Stomach (tissue), 4 donors: ENCODE measurements around the gene HLA-F.

ENCODE experiments used
- CTCF ChIP-seq, 7 experiments: fragments of 450-650 bp in 4 of 7; fragments of 200-600 bp in 3 of 7; sonication (generic) in 3 of 7; IDR thresholded peaks; one replicate each; pipeline ENCODE4 v1.5.1; 2016 to 2019; ENCODE audit warnings: antibody characterized with exemption in 7 of 7, control low read depth in 2 of 7, mild to moderate bottlenecking in 1 of 7
- EP300 ChIP-seq: sonication (generic); formaldehyde crosslinking; IDR thresholded peaks from one replicate; pipeline ENCODE4 v1.6.1; 2017; ENCODE audit warnings: antibody characterized with exemption
- POLR2A ChIP-seq, 4 donors: fragments of 450-650 bp; IDR thresholded peaks; one replicate each; pipeline ENCODE4 v1.6.1; 2016; ENCODE audit warnings: antibody characterized with exemption in 4 of 4, control low read depth in 2 of 4, mild to moderate bottlenecking in 1 of 4, moderate library complexity in 1 of 4
- POLR2AphosphoS5 ChIP-seq, 3 donors: sonication (generic); formaldehyde crosslinking; IDR thresholded peaks; one replicate each; pipeline ENCODE4 v1.6.1; 2016; ENCODE audit warnings: antibody characterized with exemption in 3 of 3

GRCh38 chr6:29708432-29709179 is 14.6 kb upstream of the HLA-F start:
- TF ChIP-seq EP300 (no peak), CTCF (IDR thresholded peaks at IDR 0.05) (no peak), POLR2A (IDR thresholded peaks at IDR 0.05) (no peak), POLR2AphosphoS5 (IDR thresholded peaks at IDR 0.05) (peak in 2 of 3 donors; percentile 9 to 24)
